ENCODE results near the gene ZNF804A. TPM values are rescaled to one million over a fixed set of nuclear protein-coding genes. Genes with fewer than 3 reads are reported as not detected.

Gene ZNF804A
- total and polyA plus RNA-seq, 4 donors, result 0.17 to 0.52 (median 0.26) TPM

DNA sequence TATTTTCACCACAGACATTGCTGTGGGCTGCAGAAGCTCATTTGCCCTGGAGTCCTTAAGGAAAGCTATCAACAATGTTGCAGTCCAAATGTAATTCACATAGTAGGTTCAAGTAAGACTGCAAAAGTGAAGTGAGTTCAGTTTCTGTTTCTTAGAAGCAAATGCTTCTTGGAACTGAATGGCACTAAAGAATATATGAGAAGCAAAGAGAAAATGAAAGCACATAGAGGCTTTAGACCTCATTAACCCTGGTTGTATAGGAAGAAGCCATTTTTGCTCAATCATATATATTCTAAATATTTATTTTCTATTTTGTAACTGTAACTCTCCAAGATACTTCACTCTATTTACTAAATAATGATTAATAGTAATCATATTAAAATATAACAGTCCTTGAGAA, 292.0 kb downstream of the ZNF804A start:
- Histone ChIP-seq H3K9me3 (ENCODE audit: control insufficient read depth in 4 of 4, insufficient read depth in 3 of 4, low read length in 3 of 4) (peaks cover 0 to 5% (median 0%) of the 10 kb centered on the region in 4 donors), H3K36me3 (ENCODE audit: control insufficient read depth in 4 of 4, insufficient read depth in 4 of 4, low read length in 4 of 4) (no peaks in the 10 kb centered on the region), H3K9ac (ENCODE audit: insufficient read depth in 1 of 2, low read length in 2 of 2) (no peak overlapping the region), H3K27me3 (ENCODE audit: control insufficient read depth in 3 of 3, insufficient read depth in 3 of 3, low read length in 2 of 3) (no peaks in the 10 kb centered on the region), H3K4me1 (ENCODE audit: control insufficient read depth in 5 of 5, insufficient read depth in 5 of 5, low read length in 5 of 5) (no peaks in the 10 kb centered on the region), H3K4me3 (no peak overlapping the region), H3K27ac (ENCODE audit: low read depth in 1 of 2, low read length in 1 of 2) (no peak overlapping the region)
- TF ChIP-seq, protein P1, sequence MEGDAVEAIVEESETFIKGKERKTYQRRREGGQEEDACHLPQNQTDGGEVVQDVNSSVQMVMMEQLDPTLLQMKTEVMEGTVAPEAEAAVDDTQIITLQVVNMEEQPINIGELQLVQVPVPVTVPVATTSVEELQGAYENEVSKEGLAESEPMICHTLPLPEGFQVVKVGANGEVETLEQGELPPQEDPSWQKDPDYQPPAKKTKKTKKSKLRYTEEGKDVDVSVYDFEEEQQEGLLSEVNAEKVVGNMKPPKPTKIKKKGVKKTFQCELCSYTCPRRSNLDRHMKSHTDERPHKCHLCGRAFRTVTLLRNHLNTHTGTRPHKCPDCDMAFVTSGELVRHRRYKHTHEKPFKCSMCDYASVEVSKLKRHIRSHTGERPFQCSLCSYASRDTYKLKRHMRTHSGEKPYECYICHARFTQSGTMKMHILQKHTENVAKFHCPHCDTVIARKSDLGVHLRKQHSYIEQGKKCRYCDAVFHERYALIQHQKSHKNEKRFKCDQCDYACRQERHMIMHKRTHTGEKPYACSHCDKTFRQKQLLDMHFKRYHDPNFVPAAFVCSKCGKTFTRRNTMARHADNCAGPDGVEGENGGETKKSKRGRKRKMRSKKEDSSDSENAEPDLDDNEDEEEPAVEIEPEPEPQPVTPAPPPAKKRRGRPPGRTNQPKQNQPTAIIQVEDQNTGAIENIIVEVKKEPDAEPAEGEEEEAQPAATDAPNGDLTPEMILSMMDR (IDR thresholded peaks at IDR 0.05; ENCODE audit: control extremely low read depth, extremely low read depth), result no peak
- ATAC-seq (ENCODE audit: insufficient read depth, low FRiP score), result no peak
- no peak for DNase-seq

DNA sequence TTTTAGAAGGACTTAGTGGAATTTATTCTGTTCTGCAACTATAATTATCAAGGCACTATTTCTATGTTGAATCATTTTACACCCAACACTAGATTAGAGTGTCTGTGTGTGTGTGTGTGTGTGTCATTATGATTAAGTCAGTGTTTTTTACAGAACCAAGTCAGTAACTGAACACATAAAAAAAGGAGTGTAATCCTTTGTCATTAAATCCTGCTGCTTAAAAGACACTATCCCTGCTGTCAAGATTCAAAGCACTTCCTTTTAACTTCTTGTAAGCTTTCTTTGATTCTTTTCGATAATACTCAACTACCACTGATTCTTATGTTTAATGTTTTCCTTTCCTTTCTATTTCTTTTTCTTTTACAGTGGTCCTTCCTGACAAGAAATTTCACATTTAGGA, 306.7 kb downstream of the ZNF804A start:
- TF ChIP-seq, protein P1 (IDR thresholded peaks at IDR 0.05; ENCODE audit: control extremely low read depth, extremely low read depth), result no peak
- no peak for DNase-seq
- ATAC-seq (ENCODE audit: insufficient read depth, low FRiP score), result no peak
- H3K4me1 ChIP-seq (ENCODE audit: control insufficient read depth in 5 of 5, insufficient read depth in 5 of 5, low read length in 5 of 5), result no peaks in the 10 kb centered on the region
- no peaks in the 10 kb centered on the region for H3K27me3 ChIP-seq (ENCODE audit: control insufficient read depth in 3 of 3, insufficient read depth in 3 of 3, low read length in 2 of 3)
- no peak overlapping the region for H3K4me3 ChIP-seq
- 65 to 83% methylated on average over 1 of the region's 1 CpG for WGBS, 2 donors
- no peak overlapping the region for H3K27ac ChIP-seq (ENCODE audit: low read depth in 1 of 2, low read length in 1 of 2)
- no peak overlapping the region for H3K9ac ChIP-seq (ENCODE audit: insufficient read depth in 1 of 2, low read length in 2 of 2)
- peaks cover 0 to 2% (median 0%) of the 10 kb centered on the region in 4 donors for H3K9me3 ChIP-seq (ENCODE audit: control insufficient read depth in 4 of 4, insufficient read depth in 3 of 4, low read length in 3 of 4)
- no peaks in the 10 kb centered on the region for H3K36me3 ChIP-seq (ENCODE audit: control insufficient read depth in 4 of 4, insufficient read depth in 4 of 4, low read length in 4 of 4)

DNA sequence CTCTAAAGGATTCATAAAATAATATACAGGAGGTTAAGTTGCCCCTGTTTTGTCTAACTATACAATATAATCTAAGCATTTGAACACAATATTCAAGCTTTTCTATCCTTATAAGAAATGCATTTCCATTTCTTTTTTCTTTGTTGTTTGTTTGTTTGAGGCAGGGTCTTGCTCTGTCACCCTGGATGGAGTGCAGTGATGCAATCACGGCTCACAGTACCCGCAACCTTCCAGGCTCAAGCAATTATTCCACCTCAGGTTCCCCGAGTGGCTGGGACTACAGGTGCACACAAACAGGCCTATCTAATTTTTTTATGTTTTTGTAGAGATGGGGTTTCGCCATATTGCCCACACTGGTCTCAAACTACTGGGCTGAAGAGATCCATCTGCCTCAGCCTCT, 307.8 kb downstream of the ZNF804A start:
- no peaks in the 10 kb centered on the region for H3K27me3 ChIP-seq (ENCODE audit: control insufficient read depth in 3 of 3, insufficient read depth in 3 of 3, low read length in 2 of 3)
- H3K27ac ChIP-seq (ENCODE audit: low read depth in 1 of 2, low read length in 1 of 2), result no peak overlapping the region
- no peak overlapping the region for H3K4me3 ChIP-seq
- H3K4me1 ChIP-seq (ENCODE audit: control insufficient read depth in 5 of 5, insufficient read depth in 5 of 5, low read length in 5 of 5), result no peaks in the 10 kb centered on the region
- DNase-seq (no peak), ATAC-seq (ENCODE audit: insufficient read depth, low FRiP score) (no peak)
- peaks cover 0 to 4% (median under 1%) of the 10 kb centered on the region in 4 donors for H3K9me3 ChIP-seq (ENCODE audit: control insufficient read depth in 4 of 4, insufficient read depth in 3 of 4, low read length in 3 of 4)
- 88 to 89% methylated on average over 4 of the region's 4 CpGs for WGBS, 2 donors
- no peaks in the 10 kb centered on the region for H3K36me3 ChIP-seq (ENCODE audit: control insufficient read depth in 4 of 4, insufficient read depth in 4 of 4, low read length in 4 of 4)
- TF ChIP-seq, protein P1 (IDR thresholded peaks at IDR 0.05; ENCODE audit: control extremely low read depth, extremely low read depth), result no peak
- no peak overlapping the region for H3K9ac ChIP-seq (ENCODE audit: insufficient read depth in 1 of 2, low read length in 2 of 2)

- DNase-seq, result no peak
- no peak overlapping the region for H3K27ac ChIP-seq (ENCODE audit: low read depth in 1 of 2, low read length in 1 of 2)
- no peaks in the 10 kb centered on the region for H3K36me3 ChIP-seq (ENCODE audit: control insufficient read depth in 4 of 4, insufficient read depth in 4 of 4, low read length in 4 of 4)
- H3K27me3 ChIP-seq (ENCODE audit: control insufficient read depth in 3 of 3, insufficient read depth in 3 of 3, low read length in 2 of 3), result no peaks in the 10 kb centered on the region
- ATAC-seq (ENCODE audit: insufficient read depth, low FRiP score), result no peak
- no peak overlapping the region for H3K9ac ChIP-seq (ENCODE audit: insufficient read depth in 1 of 2, low read length in 2 of 2)
- H3K4me1 ChIP-seq (ENCODE audit: control insufficient read depth in 5 of 5, insufficient read depth in 5 of 5, low read length in 5 of 5), result no peaks in the 10 kb centered on the region
- TF ChIP-seq, protein P1 (IDR thresholded peaks at IDR 0.05; ENCODE audit: control extremely low read depth, extremely low read depth), result no peak
- peaks cover 0 to 4% (median under 1%) of the 10 kb centered on the region in 4 donors for H3K9me3 ChIP-seq (ENCODE audit: control insufficient read depth in 4 of 4, insufficient read depth in 3 of 4, low read length in 3 of 4)
- H3K4me3 ChIP-seq, result no peak overlapping the region
- 79 to 81% methylated on average over 1 of the region's 1 CpG for WGBS, 2 donors
Observed at GRCh38 chr2:184906709-184907108, 308.4 kb downstream of the ZNF804A start.

Measured in lung (tissue), 12 donors.